ENCODE results near the gene AKAP8.
"Not testable (repeated sequence)": the region's sequence is repeated elsewhere in the genome, so short reads cannot be mapped to it uniquely, and the experiment has no call there.

AKAP8 gene

DNA sequence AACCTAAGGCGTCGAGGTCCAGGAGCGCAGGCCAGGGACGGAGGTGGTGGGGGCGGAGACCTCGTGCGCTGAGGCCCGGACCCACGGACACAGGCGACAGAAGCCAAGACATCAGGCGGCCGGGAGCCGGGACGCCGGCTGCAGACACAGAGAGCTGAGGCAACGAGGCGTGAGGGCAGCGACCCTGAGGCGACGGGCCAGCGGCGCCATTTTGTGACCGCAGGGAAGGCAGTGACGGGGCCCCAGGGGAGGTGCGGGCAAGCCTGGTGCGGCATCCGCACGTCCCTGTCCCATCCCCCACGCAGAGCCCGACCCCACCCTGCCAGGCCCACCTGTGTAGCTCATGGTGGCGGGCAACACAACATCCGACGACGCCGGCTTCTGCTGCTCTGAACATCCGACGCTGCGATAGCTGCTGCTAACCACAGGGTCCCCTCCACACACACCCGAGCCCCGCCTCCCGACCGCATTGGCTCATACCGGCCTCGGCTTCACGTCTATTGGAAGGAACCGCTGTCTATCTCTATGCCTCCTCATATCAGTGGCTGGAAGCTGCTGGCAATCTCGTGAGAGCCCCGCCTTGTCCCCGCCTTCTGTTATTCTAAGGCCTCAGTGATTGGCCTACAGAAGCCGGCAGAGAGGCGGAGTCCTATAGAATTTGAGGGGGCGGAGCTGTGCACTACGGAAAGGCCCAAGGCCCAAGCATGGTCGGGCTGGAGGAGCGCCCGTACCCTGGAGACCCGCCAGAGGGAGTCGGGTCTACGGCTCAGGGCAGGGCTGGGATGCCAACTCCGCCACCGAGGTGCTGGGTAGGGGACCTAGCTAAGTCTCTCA is 39.2 kb upstream of the AKAP8 start, which contains the start of gene AKAP8L:
TSS of gene AKAP8L (minus strand) at position 410 of the 834 bp plus-strand sequence. CDS start at position 345, 65 bp downstream.
- peak within 1 kb of the TSS; percentile 99 for H3K27ac ChIP-seq
- peak; percentile 79 for TF ChIP-seq CTCF (conservative IDR thresholded peaks at IDR 0.05)

DNA sequence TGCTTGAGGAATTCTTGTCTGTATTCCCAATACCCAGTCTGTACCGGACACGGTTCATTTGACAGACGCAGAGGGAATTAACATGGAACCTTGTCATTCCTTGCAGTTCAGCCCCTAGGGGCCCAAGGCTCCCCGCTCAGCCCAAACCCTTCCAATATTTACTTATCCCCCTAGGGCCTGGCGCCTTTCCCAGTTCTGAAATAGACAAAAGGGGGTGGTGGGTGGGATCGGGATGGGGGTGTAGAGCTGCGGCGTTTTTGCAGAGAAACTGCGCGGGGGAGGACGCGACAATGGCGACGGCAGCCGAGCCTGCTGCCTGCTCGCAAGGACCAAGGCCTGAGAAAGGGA is 38.6 kb upstream of the AKAP8 start:
- H3K27ac ChIP-seq = peak overlapping the region; percentile 99

DNA sequence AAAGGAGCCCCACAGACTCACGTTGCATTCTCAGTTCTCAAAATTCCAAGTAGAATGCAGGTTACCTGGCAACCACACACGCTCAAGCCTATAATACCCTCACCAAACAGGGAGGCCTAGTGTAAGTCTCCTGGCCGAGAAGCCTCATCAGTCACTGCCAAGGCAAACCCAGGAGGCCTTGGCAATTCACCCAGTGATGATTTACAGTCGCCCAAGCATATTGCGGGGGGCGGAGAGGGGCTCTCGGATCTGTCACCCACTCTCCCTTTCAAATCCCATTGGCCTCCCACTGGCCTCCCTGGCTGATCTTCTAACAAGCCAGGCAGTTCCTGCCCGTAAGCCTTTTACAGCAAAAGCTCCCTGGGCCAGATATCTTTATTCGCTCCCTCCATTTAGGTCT is 38.1 kb upstream of the AKAP8 start:
- peak overlapping the region; percentile 99 for H3K27ac ChIP-seq
- TF ChIP-seq CTCF (conservative IDR thresholded peaks at IDR 0.05) = no peak

More for the DNA sequence above, 38.6 kb upstream of the AKAP8 start:
- no peak for TF ChIP-seq CTCF (conservative IDR thresholded peaks at IDR 0.05)

DNA sequence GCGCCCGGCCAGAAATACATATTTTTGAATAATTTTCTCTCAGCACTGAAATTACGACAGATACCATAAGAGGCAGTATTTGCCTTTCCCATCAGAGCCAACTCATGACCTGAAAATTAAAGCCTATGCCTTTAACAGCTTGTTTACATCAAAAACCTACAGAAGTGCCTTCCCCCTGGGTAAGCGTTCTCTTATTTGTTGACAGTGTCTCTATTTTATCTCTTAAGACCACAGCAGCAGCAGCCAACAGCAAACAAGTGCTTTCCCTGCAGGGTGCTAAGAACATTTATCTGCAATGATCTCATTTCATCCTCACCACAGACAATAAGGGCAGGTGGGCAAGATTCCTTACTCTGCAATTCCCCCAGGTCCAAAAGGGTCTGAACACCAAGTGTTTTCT is 33.2 kb upstream of the AKAP8 start:
- TF ChIP-seq CTCF (conservative IDR thresholded peaks at IDR 0.05) = no peak
- peak overlapping the region; percentile 40 for H3K27ac ChIP-seq

DNA sequence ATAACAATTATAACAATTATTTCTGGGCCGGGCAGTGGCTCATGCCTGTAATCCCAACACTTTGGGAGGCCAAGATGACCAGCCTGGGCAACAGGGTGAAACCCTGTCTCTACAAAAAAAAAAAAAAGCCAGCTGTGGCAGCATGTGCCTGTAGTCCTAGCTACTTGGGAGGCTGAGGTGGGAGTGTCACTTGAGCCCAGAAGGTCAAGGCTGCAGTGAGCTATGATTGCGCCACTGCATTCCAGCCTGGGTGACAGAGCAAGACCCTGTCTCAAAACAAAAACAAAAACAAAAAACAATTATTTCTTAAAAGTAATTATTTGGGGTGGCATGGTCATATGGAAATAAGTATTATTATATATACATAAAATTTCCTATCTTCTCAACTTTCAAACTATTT is 31.8 kb upstream of the AKAP8 start:
- not testable (repeated sequence) for H3K27ac ChIP-seq

DNA sequence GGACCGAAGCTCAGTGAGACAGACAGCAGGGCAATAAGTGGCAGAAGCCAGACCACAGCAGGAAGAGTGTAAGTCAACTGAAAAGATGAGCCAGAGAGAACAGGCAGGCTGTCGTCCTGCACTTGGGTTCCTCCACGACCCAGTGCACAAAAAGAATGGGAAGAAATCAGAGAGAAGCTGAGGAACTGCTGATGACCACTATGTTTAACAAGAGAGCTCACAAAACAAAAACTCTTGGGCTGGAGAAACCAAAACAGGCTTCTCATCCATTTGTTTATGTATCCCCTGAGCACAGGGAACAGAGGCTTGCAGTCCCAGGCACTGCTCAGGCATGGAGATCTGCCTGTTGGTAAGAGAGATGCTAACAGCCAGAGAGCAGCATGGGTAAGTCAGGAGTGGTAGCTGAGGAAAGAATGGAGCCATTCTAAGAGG is 25.2 kb upstream of the AKAP8 start:
- no peak overlapping the region; the same call in 1 of the 2 replicates for H3K27ac ChIP-seq
- TF ChIP-seq CTCF (conservative IDR thresholded peaks at IDR 0.05) = no peak

GRCh38 chr19:15404097-15404779 is 24.7 kb upstream of the AKAP8 start:
- no peak overlapping the region; the same call in 1 of the 2 replicates for H3K27ac ChIP-seq

More at GRCh38 chr19:15404097-15404779, 24.7 kb upstream of the AKAP8 start:
- no peak for TF ChIP-seq CTCF (conservative IDR thresholded peaks at IDR 0.05)

Data from VCaP (cell line).